Amygdala (tissue), 56 donors: ENCODE data around the gene CLCA2.

Experiments
- DNase-seq, 56 donors: peaks; one replicate each; lab custom pipeline; 2025; lab: John Stamatoyannopoulos, UW

The CLCA2 gene, protein sequence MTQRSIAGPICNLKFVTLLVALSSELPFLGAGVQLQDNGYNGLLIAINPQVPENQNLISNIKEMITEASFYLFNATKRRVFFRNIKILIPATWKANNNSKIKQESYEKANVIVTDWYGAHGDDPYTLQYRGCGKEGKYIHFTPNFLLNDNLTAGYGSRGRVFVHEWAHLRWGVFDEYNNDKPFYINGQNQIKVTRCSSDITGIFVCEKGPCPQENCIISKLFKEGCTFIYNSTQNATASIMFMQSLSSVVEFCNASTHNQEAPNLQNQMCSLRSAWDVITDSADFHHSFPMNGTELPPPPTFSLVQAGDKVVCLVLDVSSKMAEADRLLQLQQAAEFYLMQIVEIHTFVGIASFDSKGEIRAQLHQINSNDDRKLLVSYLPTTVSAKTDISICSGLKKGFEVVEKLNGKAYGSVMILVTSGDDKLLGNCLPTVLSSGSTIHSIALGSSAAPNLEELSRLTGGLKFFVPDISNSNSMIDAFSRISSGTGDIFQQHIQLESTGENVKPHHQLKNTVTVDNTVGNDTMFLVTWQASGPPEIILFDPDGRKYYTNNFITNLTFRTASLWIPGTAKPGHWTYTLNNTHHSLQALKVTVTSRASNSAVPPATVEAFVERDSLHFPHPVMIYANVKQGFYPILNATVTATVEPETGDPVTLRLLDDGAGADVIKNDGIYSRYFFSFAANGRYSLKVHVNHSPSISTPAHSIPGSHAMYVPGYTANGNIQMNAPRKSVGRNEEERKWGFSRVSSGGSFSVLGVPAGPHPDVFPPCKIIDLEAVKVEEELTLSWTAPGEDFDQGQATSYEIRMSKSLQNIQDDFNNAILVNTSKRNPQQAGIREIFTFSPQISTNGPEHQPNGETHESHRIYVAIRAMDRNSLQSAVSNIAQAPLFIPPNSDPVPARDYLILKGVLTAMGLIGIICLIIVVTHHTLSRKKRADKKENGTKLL

DNA sequence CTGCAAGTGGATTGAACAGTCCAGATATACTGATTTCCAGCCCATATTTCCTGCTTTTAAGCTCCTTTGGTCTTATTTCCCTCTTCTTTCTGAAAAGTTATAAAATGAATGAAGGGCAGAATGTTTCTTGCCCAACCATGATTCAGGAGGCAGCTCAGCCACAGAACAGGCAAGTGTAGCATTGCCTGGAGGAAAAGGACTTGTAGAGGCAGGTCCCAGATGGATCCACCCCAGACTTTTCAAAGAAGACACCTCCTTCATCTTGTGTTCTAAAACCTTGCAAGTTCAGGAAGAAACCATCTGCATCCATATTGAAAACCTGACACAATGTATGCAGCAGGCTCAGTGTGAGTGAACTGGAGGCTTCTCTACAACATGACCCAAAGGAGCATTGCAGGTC, at the start of gene CLCA2:
CLCA2 (plus strand) TSS at position 299 of the 400 bp plus-strand sequence; CDS start at position 376, 77 bp downstream.
- DNase-seq = no peak

DNA sequence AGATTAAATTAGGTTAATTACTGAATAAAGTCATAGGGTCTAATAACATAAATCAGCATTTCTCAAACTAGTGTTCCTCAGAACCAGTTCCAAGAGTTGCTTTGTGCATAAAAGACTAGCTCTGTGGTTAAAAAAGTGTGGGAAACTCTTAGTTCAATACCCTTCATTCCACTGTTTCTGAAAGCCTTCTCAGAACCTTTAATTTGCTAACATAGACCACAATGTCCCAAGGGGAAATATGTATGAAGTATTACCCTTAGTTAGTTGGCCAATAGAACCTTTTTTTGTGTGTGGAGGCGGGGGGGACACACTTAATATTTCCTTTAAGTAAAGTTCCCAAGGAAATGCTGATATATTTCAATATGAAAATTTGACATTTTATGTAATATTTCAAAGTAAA, 48.3 kb upstream of the CLCA2 start:
- DNase-seq = no peak

DNA sequence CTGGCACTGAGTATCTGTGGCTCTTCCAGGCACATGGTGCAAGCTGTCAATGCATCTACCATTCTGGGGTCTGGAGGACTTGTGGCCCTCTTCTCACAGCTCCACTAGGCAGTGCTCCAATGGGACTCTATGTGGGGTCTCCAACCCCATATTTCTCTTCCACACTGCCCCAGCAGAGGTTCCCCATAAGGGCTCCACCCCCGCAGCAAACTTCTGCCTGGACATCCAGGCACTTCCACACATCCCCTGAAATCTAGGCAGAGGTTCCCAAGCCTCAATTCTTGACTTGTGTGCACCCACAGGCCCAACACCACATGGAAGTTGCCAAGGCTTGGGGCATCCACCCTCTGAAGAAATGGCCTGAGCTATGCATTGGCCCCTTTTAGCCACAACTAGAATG, 46.6 kb upstream of the CLCA2 start:
- DNase-seq = no peak

DNA sequence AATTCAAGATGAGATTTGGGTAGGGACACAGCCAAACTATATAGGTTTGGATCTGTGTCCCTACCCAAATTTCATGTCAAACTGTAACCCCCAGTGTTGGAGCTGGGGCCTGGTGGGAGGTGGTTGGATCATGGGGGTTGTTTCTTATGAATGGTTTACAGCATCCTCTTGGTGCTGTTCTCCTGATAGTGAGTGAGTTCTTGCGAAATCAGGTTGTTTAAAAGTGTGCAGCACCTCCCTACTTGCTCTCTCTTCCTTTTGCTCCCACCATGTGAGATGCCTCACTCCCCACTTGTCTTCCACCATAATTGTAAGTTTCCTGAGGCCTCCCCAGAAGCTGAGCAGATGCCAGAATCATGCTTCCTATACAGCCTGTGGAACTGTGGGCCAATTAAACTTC, 45.2 kb upstream of the CLCA2 start:
- no peak for DNase-seq

DNA sequence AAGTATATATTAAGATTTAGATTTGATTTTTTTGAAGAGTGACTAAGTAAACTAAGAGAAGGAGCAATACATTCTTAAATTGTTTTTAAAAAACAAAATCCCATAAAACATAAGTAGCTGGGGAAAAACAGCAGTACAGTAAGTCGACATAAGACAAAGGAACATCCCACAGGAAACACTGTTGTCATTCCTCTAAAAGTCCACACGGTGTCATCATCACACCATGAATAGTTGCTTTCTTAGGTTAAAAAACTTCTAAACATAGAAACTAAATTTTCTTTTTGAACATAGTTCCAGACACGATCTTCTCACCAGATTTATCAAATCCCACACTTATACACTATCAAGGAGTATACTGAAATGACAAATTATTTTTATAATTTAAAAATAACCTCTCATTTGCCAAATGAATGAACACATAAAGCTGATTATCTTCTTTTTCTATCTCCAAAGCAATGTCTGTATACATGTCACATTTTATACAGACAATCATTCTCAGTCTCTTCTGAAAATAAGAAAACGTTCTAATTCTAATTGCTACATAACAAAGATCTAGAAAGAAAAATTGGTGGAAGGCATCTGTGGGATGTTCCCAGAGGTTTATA, 43.6 kb upstream of the CLCA2 start:
- peak in 4 of 56 donors; percentile 1 to 16 (median 8) for DNase-seq

DNA sequence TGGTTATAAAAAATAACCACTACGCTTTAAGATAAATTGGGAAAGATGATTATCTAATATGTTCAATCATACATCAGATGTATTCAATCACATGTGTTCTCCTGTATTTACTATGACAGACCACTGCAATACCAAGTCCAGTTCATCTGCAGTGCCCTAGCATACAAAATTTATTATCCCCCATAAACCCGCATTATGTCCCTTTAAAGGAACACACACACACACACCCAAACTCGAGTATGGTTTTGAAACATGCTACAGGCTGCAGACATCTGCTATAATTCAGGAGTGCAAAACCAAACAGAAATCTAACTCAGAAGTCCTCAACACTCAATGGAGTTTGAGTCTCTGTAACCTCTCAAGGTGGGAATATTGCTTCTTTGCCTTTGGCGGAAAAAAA, 42.7 kb upstream of the CLCA2 start:
- DNase-seq = no peak

DNA sequence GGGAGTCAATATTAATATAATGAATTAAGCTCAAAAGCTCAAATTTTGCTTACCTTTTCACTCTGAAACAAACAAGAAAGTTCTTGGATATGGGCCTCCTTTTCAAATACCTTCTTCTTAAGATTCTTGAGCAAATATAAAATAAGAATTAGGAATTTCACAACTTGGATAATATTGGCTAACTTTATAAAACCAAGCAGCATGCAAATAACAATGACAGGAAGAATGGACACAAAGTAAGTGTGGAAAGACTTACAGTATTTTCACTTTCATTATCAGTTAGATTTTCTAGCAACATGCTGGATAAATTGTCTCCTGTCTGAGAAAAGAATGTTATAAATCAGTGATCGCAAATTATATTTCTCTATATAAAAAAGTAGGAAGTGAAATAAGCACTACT, 41.1 kb upstream of the CLCA2 start:
- DNase-seq = no peak

DNA sequence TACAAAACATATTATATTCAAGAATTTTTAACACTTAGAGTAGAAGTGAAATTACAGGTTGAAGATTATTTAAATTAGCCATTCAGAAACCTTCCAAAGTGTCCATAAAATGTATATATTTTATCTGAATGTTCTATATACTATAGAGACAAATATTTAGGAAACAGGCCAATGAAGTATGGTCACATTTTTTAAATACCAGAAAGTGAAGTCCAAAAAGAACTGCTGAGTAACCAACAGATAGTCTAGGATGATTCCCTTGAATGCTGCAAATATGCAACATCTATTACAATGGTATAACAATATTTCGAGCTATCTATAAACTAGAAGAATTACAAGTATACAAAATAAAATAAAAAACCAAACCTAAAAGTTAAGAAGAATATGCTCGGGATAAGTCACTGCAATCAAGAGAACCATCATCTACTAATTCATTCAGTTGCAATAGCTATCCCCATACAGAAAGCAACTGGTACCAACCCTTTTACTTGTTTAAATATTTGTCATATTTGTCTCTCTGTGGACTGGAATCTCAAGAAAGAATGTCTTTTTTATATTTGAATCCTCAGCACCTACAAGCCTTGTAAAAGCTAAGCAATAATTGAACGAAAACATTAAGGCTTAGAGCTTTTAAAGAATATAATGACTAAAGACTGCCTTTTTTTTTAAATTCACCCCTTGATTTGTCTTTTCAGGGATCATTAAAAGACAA, 35.9 kb upstream of the CLCA2 start:
- DNase-seq = no peak

DNA sequence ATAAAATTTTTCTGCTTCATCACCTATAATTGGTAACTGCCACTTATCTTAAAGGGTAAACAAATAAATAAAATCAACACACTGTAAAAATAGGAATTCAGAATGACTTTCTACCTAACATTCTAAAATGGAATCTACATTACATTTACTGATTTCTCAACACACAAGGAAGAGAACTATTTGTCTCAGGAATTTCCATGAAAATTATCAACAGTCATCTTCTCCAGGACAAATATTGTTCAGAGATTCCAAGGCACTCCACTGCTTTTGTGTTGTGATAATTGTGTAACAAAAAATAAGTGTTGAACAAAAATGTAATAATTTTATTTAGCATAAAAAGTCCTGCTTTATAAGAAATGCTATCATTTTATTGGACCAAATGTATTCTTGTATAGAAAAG, 35.2 kb upstream of the CLCA2 start:
- no peak for DNase-seq

DNA sequence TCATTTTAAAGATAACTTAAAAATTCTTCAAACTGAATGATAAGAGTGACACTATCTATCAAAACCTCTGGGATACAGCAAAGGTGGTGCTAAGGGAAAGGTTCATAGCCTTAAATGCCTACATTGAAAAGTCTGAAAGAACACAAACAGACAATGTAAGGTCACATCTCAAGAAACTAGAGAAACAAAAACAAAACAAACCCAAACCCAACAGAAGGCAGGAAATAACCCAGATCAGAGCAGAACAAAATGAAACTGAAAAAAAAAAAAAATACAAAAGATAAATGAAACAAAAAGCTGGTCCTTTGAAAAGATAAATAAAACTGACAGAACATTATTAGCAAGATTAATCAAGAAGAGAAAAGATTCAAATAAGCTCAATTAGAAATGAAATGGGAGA, 34.7 kb upstream of the CLCA2 start:
- no peak for DNase-seq

DNA sequence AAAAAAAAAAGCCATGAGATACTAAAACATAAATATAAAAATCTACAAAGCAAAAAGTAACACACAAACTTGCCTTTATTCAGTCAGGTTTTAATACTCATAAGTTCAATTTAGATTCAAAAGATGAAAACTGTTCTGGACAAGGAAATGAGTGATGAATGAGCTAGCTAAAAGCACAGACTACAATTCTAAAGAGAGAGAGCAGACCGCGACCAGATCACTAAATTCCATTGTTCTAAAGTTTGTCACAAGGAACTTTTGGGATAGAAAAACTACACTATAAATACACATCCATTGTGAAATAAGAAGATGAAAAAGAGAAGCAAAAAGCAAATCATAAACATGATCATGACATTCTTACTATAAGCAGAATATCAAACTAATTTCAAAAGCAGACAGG, 29.6 kb upstream of the CLCA2 start:
- no peak for DNase-seq

DNA sequence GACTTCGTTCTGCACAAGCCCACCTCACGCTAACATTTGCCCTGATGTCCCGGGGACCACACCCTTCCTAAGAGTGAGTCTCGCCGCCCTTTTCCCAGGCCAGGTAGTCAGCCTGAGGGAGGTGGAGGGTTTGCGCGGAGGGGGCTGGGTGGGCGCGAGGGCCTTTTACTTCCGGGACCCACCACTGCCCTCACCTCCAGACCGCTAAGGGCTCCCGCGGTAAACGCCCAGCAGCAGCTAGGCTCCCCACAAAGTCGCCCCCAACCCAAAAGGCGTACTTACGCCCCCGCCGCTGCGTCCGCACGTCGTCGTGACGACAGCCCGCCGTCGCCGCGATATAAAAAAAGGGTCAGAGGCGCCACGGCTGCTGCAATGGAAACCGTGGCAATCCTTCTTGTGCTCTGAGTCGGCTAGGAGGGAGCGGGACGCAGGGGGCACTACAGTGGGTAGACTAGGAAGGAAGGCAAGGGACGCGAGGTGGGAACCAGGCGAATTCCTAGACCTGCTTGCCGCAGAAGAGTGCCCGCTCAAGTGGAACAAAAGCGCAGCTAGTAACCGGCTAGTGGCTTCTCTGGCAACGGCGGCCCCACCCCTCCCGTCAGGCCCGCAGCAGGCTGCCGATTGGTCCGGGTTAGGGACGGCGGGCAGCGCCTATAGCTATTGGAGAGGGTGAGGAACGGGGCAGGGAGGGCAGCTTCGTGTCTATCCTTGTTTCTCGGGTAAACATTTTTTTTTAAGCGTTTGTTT, 28.0 kb upstream of the CLCA2 start, which contains the start of gene ODF2L:
ODF2L (minus strand) TSS at position 573 of the 747 bp plus-strand sequence. CDS start 9,296 bp downstream, outside the sequence.
- DNase-seq = peak; percentile 45 to 93 (median 83)

DNA sequence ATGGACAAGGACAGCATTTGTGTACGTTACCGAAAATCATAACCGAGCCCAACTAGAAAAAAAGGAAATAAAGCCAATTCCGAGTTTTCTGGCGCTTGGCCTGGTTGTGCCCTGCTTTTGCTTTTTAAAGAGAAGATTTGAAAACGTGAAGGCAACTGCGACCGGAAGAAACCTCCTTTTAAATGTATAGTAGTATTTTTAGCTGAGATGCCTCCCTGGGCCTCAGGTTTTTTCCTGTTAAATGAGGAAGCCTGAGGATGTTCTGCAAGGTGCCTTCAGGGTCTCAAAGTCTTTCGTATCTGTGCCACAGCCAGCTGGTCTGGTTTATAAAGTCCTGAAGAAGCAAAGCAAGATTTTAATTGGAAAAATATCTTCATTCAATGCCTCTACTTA, 27.5 kb upstream of the CLCA2 start:
- peak in 1 of 56 donors; percentile 50 for DNase-seq

DNA sequence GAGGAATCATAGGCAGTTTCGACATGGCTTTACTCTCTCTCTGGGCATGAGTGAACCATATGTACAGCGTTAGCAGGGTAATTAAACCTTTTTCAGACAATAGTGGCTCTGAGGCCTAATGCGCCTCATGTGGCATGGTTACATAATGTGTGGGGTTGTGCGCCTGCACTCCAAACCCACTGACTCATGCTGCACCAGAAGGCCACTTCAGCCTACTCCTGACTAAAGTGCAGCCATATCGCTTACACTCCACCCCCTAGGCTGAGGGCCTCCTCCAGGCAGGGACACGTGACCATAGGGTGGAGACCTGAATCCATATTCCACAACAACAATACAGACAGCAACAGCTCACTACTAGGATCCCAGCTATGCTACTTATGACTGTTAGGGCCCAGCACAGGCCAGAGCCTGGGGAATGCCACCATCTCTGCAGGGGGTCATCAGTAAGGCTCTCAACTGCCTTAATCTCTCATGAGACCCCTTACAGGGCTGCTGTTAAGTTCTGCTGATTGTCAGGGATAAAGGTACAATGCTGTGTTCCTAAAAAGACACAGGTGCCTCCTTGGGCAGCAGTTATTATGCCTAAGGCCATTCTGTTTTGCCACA, 14.5 kb upstream of the CLCA2 start:
- no peak for DNase-seq

DNA sequence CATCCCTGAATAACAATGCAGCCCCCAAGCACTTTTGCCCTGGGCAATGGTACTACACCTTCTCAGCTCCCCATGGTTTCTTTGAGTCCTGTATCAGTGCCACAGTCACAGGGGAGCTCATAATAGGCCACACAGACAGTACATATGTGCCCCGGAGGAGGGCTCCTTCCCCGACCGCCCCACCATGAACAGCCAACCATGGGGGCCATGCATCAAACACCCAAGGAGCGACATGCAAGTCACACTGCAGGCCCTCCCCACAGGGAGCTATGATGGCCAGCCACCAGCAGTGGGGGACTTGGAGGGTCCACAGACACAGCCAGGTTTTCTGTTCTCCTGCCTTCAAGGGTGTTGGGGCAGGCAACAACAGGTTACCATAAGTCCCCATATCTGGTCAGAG, 13.1 kb upstream of the CLCA2 start:
- no peak for DNase-seq

DNA sequence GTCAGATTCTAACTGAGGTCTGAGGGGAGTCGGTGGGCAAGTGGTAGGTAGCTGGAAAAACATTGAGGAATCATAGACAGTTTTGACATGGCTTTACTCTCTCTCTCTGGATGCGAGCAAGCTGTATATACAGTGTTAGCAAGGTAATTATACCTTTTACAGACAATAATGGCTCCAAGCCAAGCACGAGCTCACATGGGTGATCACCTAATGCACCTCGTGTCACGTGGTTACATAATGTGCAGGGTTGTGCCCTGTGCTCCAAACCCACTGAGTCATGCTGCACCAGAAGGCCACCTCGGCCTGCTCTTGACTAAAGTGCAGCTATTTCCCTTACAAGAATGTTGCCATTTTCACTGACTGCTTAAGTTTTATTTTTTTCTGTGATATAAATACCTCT, 7.6 kb upstream of the CLCA2 start:
- DNase-seq = no peak

DNA sequence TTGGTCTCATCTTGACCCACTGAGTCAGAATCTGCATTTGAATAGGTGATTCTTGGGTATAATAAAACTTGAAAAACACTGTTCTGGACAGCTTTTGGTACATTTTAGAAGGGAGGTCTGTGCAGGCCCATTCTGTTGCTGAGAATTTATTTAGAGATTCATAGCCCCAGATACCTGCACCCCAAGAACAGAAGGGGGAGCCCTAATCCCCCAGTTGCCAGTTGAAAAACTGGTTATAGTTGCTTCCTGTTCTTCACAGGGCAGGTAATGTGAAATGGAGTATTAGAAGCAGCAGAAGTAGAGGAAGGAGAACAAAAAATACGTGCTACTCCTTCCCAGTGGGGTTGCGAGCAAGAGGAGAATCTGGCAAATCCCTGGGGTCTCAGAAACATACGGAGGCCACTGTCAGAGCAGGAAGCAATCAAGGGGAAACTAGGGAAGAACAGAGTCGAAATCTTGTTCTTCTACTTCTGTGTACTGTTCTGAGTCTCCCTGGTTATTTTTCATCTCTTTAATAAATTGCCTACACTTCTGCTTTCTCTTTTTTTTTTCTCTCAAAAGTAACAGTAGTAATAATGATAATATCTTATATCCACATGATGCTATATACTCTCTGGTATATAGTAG, 4.6 kb upstream of the CLCA2 start:
- DNase-seq = peak in 12 of 56 donors; percentile 1 to 58 (median 7)

DNA sequence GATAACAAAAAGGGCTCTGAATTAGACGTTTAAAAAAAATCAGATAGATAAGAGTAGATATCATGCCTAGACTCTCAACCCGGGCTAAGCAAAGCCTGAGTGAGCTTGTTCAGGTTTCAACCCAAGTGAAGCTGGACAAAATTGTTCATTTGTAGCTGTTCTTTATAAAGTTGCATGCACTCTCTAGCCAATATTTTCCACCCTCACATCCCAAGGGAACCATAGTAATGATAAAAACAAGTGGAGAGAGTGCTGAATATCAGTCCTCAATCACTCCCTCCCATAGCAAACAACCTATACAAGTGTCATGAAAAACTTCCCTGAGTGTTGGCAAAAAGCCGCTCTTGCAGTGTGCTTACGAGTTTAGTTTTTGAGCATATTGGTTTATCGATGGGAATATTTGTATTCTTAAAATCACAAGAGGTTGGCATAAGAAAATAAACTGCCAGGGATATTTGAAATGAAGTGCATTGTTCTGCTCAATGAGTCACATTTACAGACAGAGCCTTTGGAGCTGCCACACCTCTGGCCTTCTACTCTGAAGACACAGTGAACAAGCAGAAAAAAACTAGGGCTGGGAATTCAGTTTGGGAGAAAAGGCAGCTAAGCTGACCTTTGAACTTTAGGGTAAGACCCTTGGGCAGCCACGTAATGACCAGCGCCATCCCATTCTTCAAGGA, 2.2 kb upstream of the CLCA2 start:
- no peak for DNase-seq
